NCI-H2227 treated with DMSO at 0.1 percent for 48 hours (cell line): ENCODE measurements around the gene WIPF3.
"Not testable (repeated sequence)": the region's sequence is repeated elsewhere in the genome, so short reads cannot be mapped to it uniquely, and the experiment has no call there.

Experiments
- DNase-seq: peaks from one replicate; lab custom pipeline; 2025; lab: John Stamatoyannopoulos, UW

WIPF3 gene

DNA sequence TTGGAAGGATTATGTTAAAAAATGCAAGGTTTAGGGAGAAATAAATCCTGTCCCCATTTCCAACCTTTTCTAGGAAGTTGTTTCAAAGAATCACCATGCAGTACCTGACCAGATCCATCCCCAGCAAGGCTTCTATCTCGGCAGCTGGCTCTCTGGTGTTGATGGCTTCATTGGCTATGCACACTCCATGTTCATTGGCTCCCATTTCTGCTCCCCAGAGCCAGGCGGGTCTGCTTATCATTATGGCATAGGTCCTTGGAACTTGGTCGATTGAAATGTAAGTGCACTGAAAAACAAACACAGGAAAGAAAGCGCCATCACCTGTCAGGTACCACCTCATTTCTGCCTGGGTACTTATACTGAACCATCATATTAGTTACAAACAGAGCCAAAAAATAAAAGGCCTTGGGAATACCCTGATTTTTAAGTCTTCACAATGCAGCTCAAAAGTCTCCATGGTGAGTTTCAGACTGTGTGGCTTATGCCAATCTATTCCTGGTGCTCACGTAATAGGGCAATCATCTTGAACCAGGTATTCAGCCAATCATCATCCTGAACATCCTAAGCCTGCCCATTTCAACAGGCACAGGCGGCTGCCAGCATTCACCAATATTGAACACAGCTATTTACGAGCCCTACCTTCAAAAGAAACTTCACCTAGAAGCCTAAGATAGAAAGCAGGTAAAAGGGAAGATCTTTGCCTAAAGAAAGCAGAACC lies 148.9 kb downstream of the WIPF3 start:
- DNase-seq = no peak

- no peak for DNase-seq
Measured at GRCh38 chr7:29955799-29956486, 149.6 kb downstream of the WIPF3 start.

DNA sequence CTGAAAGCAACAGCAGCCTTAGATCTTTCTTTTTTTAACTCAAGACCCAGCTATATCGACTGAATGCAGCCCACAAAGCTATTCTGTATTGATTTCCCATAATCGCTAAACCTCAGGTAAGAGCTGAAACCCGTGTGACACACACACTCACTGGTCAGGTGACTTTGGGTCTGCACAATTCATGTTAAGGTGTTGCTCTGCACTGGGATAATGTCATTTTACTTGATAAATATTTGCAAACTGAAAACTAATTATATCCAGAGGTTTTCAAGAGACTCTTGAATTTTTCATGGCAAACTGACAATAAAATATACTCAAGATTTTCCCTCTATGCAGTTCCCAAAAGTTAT lies 150.2 kb downstream of the WIPF3 start:
- DNase-seq = no peak

GRCh38 chr7:29957521-29958310 lies 151.4 kb downstream of the WIPF3 start:
- no peak for DNase-seq

- no peak for DNase-seq
Measured at GRCh38 chr7:29958667-29959358, 152.5 kb downstream of the WIPF3 start.

GRCh38 chr7:29961611-29962010 lies 155.3 kb downstream of the WIPF3 start:
- not testable (repeated sequence) for DNase-seq

DNA sequence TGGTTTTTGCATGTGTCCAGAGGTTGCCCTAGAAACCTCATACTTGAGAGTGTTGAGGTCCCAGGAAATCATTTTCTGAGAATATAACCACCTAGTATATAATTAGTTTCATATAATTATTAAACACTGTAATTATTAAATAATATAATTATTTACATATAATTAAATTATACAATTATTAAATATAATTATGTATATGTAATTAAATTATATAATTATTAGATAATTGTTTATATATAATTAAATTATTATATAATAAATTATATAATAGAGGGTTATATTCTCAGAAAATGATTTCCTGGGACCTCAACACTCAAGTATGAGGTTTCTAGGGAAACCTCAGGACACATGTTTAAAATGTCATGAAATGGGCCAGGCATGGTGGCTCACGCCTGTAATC lies 155.7 kb downstream of the WIPF3 start:
- DNase-seq = no peak

DNA sequence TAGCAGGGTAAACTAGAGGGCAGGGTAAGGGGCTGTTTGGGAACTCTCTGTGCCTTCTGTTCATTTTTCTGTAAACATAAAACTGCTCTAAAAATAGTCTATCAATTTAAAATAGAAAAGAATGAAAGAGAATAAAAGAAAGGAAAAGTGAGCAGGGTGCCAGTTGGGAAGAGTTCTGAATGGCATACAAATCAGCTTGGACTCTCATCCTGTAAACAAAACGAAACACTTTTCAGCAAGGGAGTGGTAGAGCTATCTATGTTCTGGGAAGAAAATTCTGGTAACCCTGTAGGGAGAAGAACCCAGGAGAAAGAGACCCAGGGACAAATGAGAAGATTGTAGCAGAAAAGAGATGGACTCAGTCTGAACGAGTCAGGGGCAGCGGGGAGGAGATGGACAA lies 158.7 kb downstream of the WIPF3 start:
- DNase-seq = no peak
